ENCODE results near the gene PAX5. TPM values are rescaled to one million over a fixed set of nuclear protein-coding genes. Genes with fewer than 3 reads are reported as not detected.

Gene PAX5
- total RNA-seq, 2 donors from 2014 or later: 0.61 to 1.8 TPM

DNA sequence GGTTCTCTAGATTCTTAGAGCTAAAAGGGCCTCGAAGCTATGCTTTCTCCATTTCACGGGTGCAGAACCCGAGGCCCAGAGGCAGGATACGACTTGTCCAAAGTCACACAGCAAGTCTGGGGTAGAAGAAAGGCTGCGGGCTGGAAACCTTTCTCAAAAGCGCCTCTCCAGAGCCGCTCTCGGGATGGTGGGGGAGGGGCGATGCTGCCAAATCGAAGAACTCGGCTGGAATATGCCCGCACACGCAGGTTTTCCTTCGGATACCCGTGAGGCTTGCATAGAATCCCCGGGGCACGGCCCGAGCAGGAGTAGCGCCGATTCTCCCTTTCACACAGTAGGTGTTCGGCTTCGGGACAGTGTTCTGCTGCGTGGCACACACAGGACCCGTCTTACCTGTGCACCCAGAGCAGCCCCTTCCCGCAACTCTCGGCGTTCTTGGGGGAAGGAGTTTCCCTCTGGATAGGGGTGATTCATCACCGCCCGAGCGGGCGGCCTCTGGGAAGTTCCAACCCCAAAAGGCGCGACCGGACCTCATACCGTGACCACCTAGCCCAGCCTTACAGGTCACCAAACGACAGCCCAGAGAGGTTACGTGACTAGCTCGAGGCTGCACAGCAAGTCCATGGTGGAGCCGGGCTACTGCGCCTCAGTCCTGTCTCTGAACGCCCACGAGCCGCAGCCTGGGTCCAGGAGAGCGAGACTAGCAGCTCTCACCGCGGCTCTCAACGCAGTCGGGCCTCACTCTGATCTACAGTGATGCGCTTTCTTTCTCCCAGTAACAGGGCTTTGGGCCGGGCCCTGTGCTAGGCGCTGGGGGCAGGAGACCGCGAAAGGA, 4.1 kb downstream of the PAX5 start:
- ATAC-seq (no peak), DNase-seq (ENCODE audit: low spot score in 2 of 2) (peak in 1 of 2 donors; percentile 37)
- Mint-ChIP-seq H3K27ac (no peak overlapping the region), H3K9me3 (no peaks in the 10 kb centered on the region), H3K36me3 (peaks cover 6% of the 10 kb centered on the region in 2 donors)

DNA sequence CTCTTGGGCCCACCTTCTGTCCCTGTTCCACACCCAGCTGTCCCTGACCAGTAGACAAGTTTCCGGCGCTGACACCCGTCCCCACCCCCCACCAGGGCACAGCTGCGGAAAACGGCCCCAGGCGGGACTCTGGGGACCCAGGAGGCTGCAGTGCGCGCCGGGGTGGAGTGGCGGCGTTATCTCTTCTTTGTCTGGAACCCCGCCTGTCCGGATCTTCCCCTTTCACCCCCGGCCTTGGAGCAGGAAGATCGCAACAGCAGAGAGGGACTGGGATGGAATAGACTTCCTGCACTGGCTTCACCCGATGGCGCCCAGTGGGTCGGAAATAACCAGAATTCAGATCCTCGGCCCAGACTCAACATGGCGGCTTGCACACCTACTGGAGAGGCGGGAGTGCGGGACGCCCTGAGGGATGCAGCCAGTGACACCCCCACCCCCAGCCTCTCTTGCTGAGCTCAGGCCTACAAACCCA, 4.7 kb downstream of the PAX5 start:
- no peak overlapping the region for H3K27ac Mint-ChIP-seq
- ATAC-seq (no peak), DNase-seq (ENCODE audit: low spot score in 2 of 2) (no peak)
- peaks cover 6% of the 10 kb centered on the region in 2 donors for H3K36me3 Mint-ChIP-seq
- H3K9me3 Mint-ChIP-seq: no peaks in the 10 kb centered on the region

DNA sequence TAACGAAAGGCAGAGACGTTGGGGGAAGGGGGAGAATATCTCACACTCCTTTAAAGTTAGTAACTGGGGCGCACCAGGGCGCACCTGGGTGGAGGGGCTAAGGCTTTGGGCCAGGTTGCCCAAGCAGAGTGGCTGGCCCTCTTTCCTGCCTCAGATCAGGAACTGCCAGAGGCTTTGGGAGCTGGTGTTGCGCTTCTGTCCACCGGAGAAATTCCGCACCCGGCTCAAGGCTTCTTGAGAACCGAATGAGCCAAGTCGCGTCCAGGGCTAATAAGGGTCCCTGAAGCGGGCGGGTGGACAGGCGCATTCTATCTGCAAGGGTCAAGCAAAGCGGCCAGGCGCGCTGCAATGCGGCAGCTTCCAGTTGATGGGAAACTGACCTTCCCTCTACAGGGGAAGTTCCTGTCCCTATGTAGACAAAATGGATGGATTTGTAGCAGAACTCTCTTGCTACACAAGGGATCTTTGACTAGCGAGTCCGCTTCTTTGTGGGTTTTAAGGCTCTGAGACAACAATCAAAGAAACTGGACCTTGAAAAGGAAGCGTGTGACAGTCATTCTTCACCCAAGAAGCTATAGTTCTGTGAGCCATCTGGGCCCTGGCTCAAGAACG, 5.5 kb downstream of the PAX5 start:
- ATAC-seq: no peak
- Mint-ChIP-seq H3K9me3 (no peaks in the 10 kb centered on the region), H3K27ac (no peak overlapping the region), H3K36me3 (peaks cover 6% of the 10 kb centered on the region in 2 donors)
- DNase-seq (ENCODE audit: low spot score in 2 of 2): no peak

DNA sequence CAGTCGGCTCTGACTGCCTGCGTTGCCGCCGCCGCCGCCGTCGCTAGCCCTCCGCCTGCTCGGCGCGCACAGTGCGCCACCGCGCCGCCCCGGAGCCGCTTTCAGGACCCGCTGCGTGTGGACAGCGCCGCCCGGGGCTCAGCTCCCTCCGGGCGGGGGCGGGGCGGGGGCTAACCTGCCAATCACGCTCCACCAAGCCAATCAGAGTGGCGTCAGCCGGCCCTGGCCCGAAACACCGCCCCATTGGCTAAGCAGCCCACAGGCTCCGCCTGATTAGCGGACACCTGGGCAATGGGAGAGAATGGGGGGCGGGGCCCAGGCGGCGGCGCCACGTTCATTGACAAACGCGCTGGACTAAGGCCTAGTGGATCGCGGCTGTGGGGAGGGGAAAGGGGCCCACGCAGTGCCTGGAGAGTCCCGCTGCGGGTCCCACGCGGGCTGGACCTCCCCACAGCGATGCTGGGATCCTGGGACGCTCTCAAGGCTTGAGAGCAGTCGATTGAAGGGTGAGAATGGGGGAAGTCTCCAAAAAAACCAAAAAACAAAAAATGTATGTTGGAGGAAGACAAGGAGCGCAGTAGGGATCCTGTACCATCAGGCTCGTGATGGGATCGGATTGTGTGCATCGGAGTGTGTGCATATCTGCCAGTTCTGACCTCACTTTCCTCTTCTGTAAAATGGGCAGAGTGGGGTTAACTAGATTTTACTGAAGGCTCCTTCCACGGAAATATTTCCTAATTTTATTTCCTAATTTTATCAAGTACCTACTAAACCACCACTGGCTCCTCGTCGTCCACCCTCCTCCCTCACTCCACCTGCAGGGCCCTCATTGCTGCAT, 6.3 kb downstream of the PAX5 start:
- Mint-ChIP-seq H3K27ac (no peak overlapping the region), H3K36me3 (peaks cover 6% of the 10 kb centered on the region in 2 donors), H3K9me3 (no peaks in the 10 kb centered on the region)
- DNase-seq (ENCODE audit: low spot score in 2 of 2): peak; percentile 84 to 92
- peak; percentile 97 for ATAC-seq

DNA sequence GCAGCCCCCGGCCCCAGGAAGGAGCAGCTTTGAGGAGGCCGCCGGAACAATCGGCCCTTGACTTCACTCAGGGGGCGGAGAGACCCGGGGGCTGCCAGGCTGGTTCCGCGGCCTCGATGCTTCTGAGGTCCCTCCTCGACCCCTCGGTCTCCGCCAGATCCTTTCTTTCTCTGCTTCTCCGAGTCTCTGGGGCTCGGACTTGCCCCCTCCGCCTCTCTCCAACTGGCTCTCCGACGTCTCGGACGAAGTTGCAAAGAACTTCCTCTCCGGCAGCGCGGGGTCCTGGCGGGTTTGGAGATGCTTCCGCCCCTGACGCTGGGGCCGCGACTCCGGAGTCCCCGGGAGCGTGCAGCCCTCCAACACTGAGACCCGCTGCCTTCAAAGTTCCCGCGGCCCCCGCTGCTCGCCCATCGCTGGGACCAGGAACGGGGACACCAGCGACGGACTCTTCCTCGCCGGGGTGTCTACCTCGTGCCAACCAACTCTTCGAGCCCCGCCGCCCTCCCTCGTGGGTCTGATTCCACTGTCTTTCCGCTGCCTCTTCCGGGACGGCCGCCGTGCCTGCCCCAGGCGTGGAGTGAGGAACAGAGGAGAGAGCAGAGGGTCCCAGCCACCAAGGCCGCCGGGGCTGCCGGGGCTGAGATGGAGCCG, 7.0 kb downstream of the PAX5 start:
- DNase-seq (ENCODE audit: low spot score in 2 of 2) (no peak), ATAC-seq (no peak)
- Mint-ChIP-seq H3K9me3 (no peaks in the 10 kb centered on the region), H3K36me3 (peaks cover 6% of the 10 kb centered on the region in 2 donors), H3K27ac (no peak overlapping the region)

DNA sequence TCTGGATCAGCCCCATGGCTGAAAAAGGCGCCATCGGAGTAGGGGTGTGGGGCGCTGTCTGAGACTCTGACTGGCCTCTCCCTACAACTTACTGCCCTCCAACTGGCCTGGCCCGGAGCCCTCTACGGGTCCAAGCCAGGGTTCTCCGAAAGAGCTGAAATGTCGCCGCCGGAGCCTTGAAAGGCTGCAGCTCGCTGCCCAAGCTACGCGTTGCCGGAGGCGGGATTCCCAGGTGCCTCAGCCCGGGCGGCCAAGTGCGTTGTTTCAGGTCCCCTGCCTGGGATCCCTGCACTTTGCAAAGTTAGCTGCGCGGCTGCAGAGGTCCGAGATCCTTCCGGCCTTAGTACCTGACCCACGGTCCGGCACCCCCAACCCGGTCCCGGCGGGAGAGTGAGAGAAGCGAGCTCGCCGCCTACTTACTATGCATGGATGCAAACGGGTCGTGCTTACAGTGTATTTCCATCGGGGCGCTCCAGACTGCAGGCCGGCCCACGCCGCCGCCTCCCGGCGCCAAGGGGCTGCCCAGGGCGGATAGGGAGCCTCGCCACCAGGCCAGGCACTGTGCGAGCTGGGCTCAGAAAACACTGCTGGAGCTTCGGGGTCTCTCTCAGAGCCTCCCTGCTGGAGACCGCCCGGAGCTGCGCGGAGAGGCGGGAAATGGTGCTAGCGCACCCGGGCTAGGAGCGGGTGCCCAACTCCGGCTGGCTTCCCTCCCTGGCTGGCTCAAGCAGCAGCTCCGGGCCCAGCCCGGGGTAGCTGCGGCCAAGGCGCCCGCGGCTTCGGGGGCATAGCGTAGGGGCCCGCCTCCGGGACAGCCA, 7.7 kb downstream of the PAX5 start:
- Mint-ChIP-seq H3K9me3 (no peaks in the 10 kb centered on the region), H3K36me3 (peaks cover 6% of the 10 kb centered on the region in 2 donors), H3K27ac (no peak overlapping the region)
- DNase-seq (ENCODE audit: low spot score in 2 of 2) (no peak), ATAC-seq (no peak)

DNA sequence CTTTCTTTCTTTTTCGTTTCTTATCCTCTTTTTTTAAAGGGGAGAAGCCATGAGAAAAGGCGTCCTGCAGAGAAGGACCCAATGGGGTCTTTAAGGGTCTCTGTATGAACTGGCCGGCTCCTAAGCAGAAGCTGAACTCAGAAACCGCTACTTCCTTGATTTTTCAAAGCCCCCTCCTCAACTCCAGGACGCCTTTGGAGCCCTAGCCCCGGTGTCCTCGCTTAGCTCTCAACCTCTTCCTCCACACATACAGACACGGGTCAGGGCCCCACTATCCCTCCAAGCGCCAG, 8.3 kb downstream of the PAX5 start:
- ATAC-seq: no peak
- no peak for DNase-seq (ENCODE audit: low spot score in 2 of 2)
- no peak overlapping the region for H3K27ac Mint-ChIP-seq
- no peaks in the 10 kb centered on the region for H3K9me3 Mint-ChIP-seq
- H3K36me3 Mint-ChIP-seq: peaks cover 6% of the 10 kb centered on the region in 2 donors

DNA sequence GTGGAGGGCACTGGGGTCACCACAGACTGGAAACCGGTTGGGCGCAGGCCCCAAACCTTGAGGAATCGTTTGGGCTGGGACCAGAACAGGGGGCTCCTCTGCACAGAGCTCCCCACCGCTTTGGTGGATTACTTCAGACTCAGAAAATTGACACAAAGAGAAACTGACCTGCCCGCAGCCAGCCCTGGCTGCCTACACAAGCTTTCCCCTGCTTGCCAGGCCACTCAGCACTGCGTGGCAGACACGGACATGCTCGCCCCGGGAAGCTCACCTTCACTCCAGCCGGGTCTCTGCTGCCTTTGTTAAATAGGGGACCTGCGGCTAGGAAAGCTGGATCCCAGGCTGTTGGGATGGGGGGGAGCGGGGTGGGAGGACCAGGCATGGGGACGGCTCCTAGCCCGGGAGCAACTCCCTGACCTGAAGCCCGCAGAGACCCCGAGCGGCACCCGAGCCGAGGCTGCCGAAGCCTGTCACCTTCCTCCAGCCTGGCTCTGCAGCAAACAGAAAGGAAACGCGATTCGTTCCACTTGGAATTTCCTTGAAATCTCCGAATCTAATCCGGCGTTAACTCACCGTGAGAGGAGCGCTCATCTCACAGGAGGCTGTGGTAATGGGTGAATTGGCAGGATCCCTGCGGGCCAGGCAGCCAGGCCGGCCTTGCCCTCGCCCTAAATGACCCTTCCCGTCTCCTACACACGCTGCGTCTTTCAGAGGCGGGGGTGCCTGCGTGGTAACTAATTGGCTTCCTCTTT, 8.8 kb downstream of the PAX5 start:
- Mint-ChIP-seq H3K9me3 (no peaks in the 10 kb centered on the region), H3K36me3 (peaks cover 6% of the 10 kb centered on the region in 2 donors), H3K27ac (no peak overlapping the region)
- ATAC-seq (no peak), DNase-seq (ENCODE audit: low spot score in 2 of 2) (no peak)

DNA sequence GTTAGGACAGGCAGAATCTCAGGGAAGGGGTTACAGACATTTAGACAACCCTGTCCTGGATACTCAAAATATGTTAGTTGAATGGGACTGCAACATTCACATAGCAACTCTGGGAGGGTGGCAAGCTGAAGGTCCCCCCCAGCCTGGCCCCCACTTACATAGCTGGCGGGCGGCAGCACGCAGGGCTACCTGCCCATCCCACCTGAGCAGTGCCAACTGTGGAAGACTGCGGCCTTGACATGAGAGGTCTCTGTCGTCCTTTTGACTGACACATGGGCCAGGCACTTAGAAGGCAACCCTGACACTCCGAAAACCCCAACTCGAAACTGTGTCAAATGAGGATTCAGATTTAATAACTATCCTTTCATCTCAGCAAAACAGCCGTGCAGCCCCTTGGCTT, 16.5 kb downstream of the PAX5 start:
- ATAC-seq (no peak), DNase-seq (ENCODE audit: low spot score in 2 of 2) (no peak)
- no peak overlapping the region for H3K27ac Mint-ChIP-seq
- H3K9me3 Mint-ChIP-seq: no peaks in the 10 kb centered on the region
- peaks cover 0 to 6% of the 10 kb centered on the region in 2 donors for H3K36me3 Mint-ChIP-seq

DNA sequence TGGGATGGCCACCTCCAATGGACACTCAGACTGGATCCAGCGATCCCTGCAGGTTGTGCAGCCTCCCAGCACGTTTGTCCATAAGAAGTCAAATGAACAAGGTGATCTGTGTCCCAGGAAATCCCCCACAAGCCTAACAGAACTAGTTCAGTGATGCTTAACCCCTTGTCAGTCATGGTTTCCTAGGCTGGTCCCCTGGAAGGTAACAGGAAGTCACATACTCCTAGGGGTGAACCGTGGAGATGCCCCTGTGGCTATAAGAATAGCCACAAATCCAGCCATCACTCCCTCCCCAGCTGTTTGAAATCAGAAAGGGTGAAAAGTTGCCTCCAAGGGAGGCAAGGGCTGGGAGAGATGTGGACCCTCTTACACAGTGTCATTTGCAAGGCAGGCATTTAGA, 22.5 kb downstream of the PAX5 start:
- Mint-ChIP-seq H3K27ac (no peak overlapping the region), H3K9me3 (no peaks in the 10 kb centered on the region), H3K36me3 (no peaks in the 10 kb centered on the region)
- no peak for DNase-seq (ENCODE audit: low spot score in 2 of 2)
- ATAC-seq: no peak

DNA sequence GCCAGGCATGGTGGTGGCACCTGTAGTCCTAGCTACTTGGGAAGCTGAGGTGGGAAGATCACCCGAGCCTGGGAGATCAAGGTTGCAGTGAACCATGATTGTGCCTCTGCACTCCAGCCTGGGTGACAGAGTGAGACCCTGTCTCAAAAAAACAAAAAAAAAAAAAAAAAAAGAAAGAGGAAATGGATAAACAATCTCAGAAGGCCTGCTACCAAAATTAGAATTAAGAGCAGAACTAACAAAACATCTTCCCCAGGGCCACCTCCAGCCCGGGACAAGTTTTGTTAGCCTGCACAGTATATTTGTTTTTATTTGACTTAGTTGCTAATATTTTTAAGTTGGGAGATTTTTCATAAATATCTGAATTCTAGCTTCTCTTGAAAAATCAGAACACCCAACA, 23.1 kb downstream of the PAX5 start:
- Mint-ChIP-seq H3K9me3 (no peaks in the 10 kb centered on the region), H3K27ac (no peak overlapping the region), H3K36me3 (no peaks in the 10 kb centered on the region)
- no peak for ATAC-seq
- DNase-seq (ENCODE audit: low spot score in 2 of 2): no peak

DNA sequence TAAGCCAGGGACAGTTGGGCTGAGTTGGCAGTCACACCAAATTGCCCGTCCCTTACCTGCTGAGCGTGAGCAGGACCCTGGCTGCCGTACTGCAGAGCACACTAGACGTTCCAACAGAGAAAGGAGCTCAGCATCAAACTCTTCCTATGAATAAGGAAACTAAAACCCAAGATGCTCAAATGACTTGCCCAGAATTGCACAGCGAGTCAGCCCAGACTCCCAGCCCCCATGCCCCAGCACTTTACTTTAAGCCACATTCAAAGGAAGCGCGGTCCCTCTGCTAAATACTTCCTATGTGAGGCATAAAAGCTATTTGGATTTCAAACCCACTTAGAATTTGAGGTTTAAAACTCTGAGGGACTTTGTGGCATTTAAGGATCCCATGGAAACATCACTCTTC, 23.9 kb downstream of the PAX5 start:
- no peak for ATAC-seq
- H3K36me3 Mint-ChIP-seq: no peaks in the 10 kb centered on the region
- no peak for DNase-seq (ENCODE audit: low spot score in 2 of 2)
- no peaks in the 10 kb centered on the region for H3K9me3 Mint-ChIP-seq
- H3K27ac Mint-ChIP-seq: no peak overlapping the region

DNA sequence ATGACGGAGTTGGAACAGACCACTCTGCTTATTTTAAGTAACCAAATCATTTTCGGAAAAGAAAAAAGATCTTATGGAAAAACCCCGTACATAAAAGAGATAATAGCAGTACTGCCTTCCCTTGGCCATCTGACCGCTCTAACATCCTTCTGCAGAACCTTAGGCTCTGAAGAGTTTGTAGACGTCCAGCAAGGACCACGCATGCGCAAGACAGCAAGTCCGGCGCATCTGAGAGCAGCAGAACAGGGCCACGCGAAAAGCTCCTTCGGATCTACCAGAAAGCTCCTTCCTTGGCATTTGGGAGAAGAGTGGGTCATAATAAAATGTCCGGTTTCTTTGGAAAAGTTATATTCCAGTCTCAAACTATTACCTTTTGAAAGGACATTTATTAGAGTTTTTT, 26.8 kb downstream of the PAX5 start:
- no peak for ATAC-seq
- Mint-ChIP-seq H3K36me3 (no peaks in the 10 kb centered on the region), H3K9me3 (no peaks in the 10 kb centered on the region), H3K27ac (no peak overlapping the region)
- DNase-seq (ENCODE audit: low spot score in 2 of 2): no peak

DNA sequence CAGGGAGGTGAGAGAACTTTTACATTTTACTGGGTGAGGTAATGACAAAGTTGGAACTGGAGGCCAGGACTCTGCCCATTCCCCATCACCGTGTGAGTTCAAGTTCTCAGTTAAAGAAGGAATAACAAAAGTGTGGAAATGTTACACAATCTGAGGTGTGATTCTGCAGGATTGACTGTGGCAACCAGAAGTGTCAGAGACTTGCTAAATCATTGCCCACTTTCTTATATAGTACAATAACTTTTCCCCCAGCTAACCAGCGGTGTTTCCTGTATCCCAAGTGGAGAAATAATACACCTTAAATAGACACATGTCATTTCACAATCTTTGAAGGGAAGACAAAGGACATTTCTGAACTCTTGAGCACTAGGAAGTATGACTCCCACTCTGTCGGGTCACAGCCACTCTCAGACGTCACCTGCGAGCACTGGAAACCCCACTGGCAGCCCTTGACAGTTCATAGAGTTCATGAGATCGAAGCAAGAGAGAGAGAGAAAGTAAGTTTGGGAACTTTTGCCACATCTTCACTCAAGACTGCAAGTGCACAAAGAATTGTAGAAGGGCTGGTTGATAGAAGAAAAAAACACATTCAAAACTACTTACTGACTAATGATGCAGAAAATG, 28.4 kb downstream of the PAX5 start:
- Mint-ChIP-seq H3K36me3 (no peaks in the 10 kb centered on the region), H3K9me3 (no peaks in the 10 kb centered on the region), H3K27ac (no peak overlapping the region)
- no peak for DNase-seq (ENCODE audit: low spot score in 2 of 2)
- ATAC-seq: no peak

DNA sequence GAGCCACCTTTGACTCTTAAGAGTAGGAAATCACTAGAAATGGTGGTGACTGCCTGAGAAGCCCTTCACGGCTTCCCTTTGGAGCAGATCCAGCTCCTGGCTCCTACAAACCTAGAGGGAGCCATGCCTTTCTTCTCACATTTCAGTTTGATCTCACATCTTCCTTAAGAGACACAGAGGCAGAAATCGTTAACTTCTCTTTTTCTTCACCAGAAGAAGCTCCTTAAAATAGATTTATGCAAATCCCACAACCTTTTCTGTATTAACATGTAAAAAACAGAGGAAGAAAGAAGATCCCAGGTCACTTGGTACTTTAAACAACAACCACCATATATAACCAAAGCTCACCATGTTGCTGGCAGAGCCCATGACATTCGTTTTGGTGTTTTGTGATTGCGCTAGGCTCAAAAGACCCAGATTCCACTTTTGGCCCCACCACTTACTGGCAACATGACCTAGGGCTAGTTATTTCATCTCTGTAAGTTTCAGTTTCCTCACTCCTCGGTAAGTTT, 29.6 kb downstream of the PAX5 start:
- no peaks in the 10 kb centered on the region for H3K36me3 Mint-ChIP-seq
- no peaks in the 10 kb centered on the region for H3K9me3 Mint-ChIP-seq
- DNase-seq (ENCODE audit: low spot score in 2 of 2) (no peak), ATAC-seq (no peak)
- no peak overlapping the region for H3K27ac Mint-ChIP-seq
